MM.1S (cell line): ENCODE measurements around the gene PKNOX1.

Experiments used
- DNase-seq: peaks from one replicate; pipeline ENCODE4 v3.0.0-alpha.2; 2015
- H2AFZ ChIP-seq: fragments of 300-600 bp; sonication (generic); 2 replicates; pipeline ENCODE4 v1.6.0; 2016; ENCODE audit warnings: antibody characterized with exemption, low read length
- H3F3A ChIP-seq: fragments of 300-600 bp; sonication (generic); 2 replicates; pipeline ENCODE4 v1.6.1; 2016; ENCODE audit warnings: mild to moderate bottlenecking, antibody characterized with exemption, low read length, moderate library complexity, mixed read lengths; ENCODE audit not compliant: insufficient read depth
- H3K27ac ChIP-seq: fragments of 300-600 bp; sonication (generic); 2 replicates; pipeline ENCODE4 v1.5.1; 2016; ENCODE audit warnings: mild to moderate bottlenecking, low read length
- H3K27me3 ChIP-seq: fragments of 300-600 bp; sonication (generic); replicated peaks from 2 replicates; pipeline ENCODE4 v1.6.0; 2016; ENCODE audit warnings: low read length; ENCODE audit not compliant: insufficient read depth
- H3K36me3 ChIP-seq: fragments of 300-600 bp; sonication (generic); replicated peaks from 2 replicates; pipeline ENCODE4 v1.6.1; 2016; ENCODE audit warnings: mild to moderate bottlenecking, low read length, mixed read lengths; ENCODE audit not compliant: insufficient read depth
- H3K4me1 ChIP-seq: fragments of 300-600 bp; sonication (generic); 2 replicates; pipeline ENCODE4 v1.6.1; 2016; ENCODE audit warnings: low read length, mixed read lengths
- H3K4me2 ChIP-seq: fragments of 300-600 bp; sonication (generic); 2 replicates; pipeline ENCODE4 v1.6.0; 2016; ENCODE audit warnings: low read depth, low read length
- H3K4me3 ChIP-seq: fragments of 300-600 bp; sonication (generic); 2 replicates; pipeline ENCODE4 v1.5.1; 2016; ENCODE audit warnings: low read length, mixed read lengths
- H3K79me2 ChIP-seq: fragments of 300-600 bp; sonication (generic); 2 replicates; pipeline ENCODE4 v1.6.1; 2016; ENCODE audit warnings: mixed run types, low read length, mixed read lengths
- H3K9ac ChIP-seq: fragments of 300-600 bp; sonication (generic); 2 replicates; pipeline ENCODE4 v1.6.1; 2016; ENCODE audit warnings: low read length, mixed read lengths
- H3K9me2 ChIP-seq: fragments of 300-600 bp; sonication (generic); replicated peaks from 2 replicates; pipeline ENCODE4 v1.6.1; 2016; ENCODE audit warnings: mild to moderate bottlenecking, low read length, mixed read lengths; ENCODE audit not compliant: insufficient read depth
- H3K9me3 ChIP-seq: fragments of 300-600 bp; sonication (generic); replicated peaks from 2 replicates; pipeline ENCODE4 v1.6.1; 2016; ENCODE audit warnings: mild to moderate bottlenecking, low read length, mixed read lengths; ENCODE audit not compliant: insufficient read depth
- H4K20me1 ChIP-seq: fragments of 300-600 bp; sonication (generic); 2 replicates; pipeline ENCODE4 v1.6.1; 2016; ENCODE audit warnings: mild to moderate bottlenecking, low read length, moderate library complexity, mixed read lengths; ENCODE audit not compliant: insufficient read depth
- EZH2 ChIP-seq: fragments of 300-600 bp; sonication (generic); optimal IDR thresholded peaks from 2 replicates; pipeline ENCODE3; 2017; ENCODE audit warnings: low read depth, mild to moderate bottlenecking, antibody characterized with exemption, low read length, mixed read lengths
- EZH2phosphoT487 ChIP-seq: fragments of 300-600 bp; sonication (generic); IDR thresholded peaks from 2 replicates; pipeline ENCODE4 v1.6.1; 2018; ENCODE audit warnings: antibody characterized with exemption, low read length
- TF ChIP-seq, protein P1 (sequence below): fragments of 300-600 bp; sonication (generic); IDR thresholded peaks from 2 replicates; pipeline ENCODE4 v1.5.1; 2016; ENCODE audit warnings: antibody characterized with exemption, low read length, mixed read lengths

PKNOX1 gene

DNA sequence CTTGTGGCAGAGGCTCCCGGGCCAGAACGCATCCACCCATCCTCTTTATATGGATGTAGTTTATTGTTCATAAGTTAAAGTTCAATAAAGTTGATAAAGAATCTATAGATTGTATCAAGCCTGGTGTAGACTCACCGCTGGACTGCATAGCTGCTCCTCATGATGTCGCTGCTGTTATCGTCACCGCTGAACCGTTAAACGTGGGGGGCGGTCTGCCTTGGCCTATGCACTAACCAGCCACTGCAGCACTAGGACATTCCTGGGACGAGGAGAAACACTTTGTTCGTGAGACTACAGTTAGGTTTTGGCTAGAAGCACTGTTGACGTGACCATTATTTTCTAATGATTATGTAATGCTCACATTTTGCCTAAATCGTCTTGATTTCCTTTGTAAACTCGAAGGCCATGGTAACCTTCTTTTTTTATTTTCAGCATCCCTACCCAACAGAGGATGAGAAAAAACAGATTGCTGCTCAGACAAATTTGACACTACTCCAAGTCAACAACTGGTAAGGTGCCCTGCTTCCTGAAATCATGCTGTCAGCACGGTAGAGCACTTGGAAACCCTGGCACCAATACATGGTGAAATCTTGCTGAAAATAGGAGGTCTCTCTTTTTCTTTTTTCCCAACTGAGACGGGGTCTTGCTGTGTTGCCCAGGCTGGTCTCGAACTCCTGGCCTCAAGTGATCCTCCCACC, 50.2 kb downstream of the PKNOX1 start:
- H3K36me3 ChIP-seq: no peaks in the 10 kb centered on the region
- DNase-seq: no peak
- no peak overlapping the region for H3K4me3 ChIP-seq
- no peaks in the 10 kb centered on the region for H3K9me3 ChIP-seq
- no peaks in the 10 kb centered on the region for H3K27me3 ChIP-seq
- H3K27ac ChIP-seq: no peak overlapping the region
- no peaks in the 10 kb centered on the region for H3K4me1 ChIP-seq
- no peaks in the 10 kb centered on the region for H3F3A ChIP-seq
- H3K9me2 ChIP-seq: no peaks in the 10 kb centered on the region
- no peak overlapping the region for H3K4me2 ChIP-seq
- TF ChIP-seq, protein P1, sequence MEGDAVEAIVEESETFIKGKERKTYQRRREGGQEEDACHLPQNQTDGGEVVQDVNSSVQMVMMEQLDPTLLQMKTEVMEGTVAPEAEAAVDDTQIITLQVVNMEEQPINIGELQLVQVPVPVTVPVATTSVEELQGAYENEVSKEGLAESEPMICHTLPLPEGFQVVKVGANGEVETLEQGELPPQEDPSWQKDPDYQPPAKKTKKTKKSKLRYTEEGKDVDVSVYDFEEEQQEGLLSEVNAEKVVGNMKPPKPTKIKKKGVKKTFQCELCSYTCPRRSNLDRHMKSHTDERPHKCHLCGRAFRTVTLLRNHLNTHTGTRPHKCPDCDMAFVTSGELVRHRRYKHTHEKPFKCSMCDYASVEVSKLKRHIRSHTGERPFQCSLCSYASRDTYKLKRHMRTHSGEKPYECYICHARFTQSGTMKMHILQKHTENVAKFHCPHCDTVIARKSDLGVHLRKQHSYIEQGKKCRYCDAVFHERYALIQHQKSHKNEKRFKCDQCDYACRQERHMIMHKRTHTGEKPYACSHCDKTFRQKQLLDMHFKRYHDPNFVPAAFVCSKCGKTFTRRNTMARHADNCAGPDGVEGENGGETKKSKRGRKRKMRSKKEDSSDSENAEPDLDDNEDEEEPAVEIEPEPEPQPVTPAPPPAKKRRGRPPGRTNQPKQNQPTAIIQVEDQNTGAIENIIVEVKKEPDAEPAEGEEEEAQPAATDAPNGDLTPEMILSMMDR: no peak
- no peak for TF ChIP-seq EZH2phosphoT487
- TF ChIP-seq EZH2: no peak
- no peaks in the 10 kb centered on the region for H3K79me2 ChIP-seq
- no peak overlapping the region for H2AFZ ChIP-seq
- no peaks in the 10 kb centered on the region for H4K20me1 ChIP-seq
- H3K9ac ChIP-seq: no peak overlapping the region

DNA sequence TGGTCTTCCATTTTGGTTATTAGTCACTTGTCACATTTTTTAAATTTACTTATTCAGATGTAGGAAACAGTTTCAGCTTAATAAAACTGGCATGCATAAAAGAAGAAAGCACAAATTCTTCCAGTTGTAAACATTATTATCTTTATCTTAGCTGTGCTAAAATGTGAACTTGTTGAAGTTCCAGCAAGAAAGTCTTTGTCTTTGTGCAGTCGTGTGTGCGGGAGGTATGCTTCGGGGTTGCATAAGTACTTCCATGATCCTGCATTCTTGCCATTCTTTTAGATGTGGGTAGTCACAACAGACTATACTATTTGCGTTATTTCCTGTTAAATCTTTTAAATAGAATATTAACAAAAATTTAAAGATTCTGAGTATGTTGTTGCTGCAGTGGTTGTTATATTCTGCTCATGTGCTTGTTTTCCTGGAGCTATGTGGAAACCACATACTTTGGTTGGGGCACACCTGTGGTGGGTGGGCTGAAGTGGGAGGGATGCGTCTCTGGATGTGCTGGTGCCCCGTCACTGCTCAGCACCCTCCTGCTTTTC, 51.3 kb downstream of the PKNOX1 start:
- H4K20me1 ChIP-seq: no peaks in the 10 kb centered on the region
- H3K4me2 ChIP-seq: no peak overlapping the region
- no peaks in the 10 kb centered on the region for H3K79me2 ChIP-seq
- no peaks in the 10 kb centered on the region for H3K36me3 ChIP-seq
- no peak overlapping the region for H3K4me3 ChIP-seq
- no peaks in the 10 kb centered on the region for H3K9me2 ChIP-seq
- no peak overlapping the region for H3K27ac ChIP-seq
- no peak overlapping the region for H2AFZ ChIP-seq
- H3K9ac ChIP-seq: no peak overlapping the region
- H3F3A ChIP-seq: no peaks in the 10 kb centered on the region
- no peak for TF ChIP-seq EZH2
- no peak for TF ChIP-seq EZH2phosphoT487
- TF ChIP-seq, protein P1: no peak
- no peaks in the 10 kb centered on the region for H3K9me3 ChIP-seq
- no peaks in the 10 kb centered on the region for H3K4me1 ChIP-seq
- H3K27me3 ChIP-seq: no peaks in the 10 kb centered on the region
- DNase-seq: no peak

DNA sequence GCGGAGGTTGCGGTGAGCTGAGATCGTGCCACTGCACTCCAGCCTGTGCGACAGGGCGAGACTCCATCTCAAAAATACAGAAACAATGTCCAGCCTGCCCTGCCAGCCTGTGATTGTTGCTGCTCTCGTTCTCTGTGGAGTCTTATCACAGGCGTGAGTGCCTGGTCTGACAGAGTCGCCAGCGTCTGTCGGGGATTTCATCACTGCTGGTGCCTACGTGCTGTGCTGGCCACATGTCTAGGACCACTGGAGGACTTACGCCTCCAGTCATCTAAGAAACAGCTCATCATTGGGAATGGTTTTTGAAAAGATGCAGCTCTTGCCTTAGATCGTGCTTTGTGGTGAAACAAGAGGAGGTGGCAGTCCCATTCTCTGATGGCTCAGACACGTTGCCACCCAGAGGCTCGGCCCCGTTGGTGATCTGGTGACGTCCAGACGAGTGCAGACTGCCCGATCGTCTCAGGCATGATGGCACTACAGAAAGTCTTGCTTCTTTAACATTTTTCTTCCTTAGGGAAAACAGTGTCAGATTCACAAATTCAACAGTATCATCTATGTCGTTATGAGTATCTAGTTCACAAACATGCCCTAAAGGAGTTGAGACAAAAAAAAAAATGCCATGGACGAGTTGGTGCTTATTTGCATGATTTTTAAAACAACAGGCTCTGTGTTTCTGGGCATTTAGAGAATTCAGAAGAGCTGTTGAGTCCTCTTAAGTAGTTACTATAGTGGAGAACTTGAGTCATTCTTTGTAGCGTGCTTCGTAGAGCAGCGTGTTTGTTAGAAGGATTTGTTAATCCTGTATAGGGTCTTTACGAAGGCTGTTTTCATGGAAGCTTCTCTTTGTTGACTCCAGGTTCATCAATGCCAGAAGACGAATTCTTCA, 53.7 kb downstream of the PKNOX1 start:
- Histone ChIP-seq H3K4me2 (no peak overlapping the region), H4K20me1 (no peaks in the 10 kb centered on the region), H3K9me3 (no peaks in the 10 kb centered on the region), H3K9me2 (no peaks in the 10 kb centered on the region), H3K27ac (no peak overlapping the region), H3K36me3 (0 out of 2 replicates have a peak, but pooled peaks cover 3% of the 10 kb centered on the region), H3K4me1 (no peaks in the 10 kb centered on the region), H3K9ac (no peak overlapping the region), H3K27me3 (no peaks in the 10 kb centered on the region), H3K4me3 (no peak overlapping the region), H3F3A (no peaks in the 10 kb centered on the region), H2AFZ (no peak overlapping the region), H3K79me2 (no peaks in the 10 kb centered on the region)
- TF ChIP-seq EZH2phosphoT487: no peak
- TF ChIP-seq, protein P1: no peak
- TF ChIP-seq EZH2: no peak
- no peak for DNase-seq
